Skeletal muscle cell (primary cell): ENCODE results near the gene POLR2H.

Source experiments
- DNase-seq: peaks from one replicate; pipeline ENCODE4 v3.0.0-alpha.2; 2010; ENCODE audit warnings: low read depth
- H3K4me3 ChIP-seq: 2 replicates; pipeline ENCODE4 v1.5.1; 2011; ENCODE audit warnings: low read depth, mild to moderate bottlenecking, control low read depth, low read length, moderate library complexity

The POLR2H gene

GRCh38 chr3:184409946-184410500, 48.5 kb downstream of the POLR2H start:
- no peak for DNase-seq
- H3K4me3 ChIP-seq: no peak overlapping the region

- DNase-seq: no peak
- no peak overlapping the region for H3K4me3 ChIP-seq
Observed at GRCh38 chr3:184414418-184415202, 53.1 kb downstream of the POLR2H start.

- DNase-seq: no peak
- H3K4me3 ChIP-seq: no peak overlapping the region
Observed at GRCh38 chr3:184415203-184415490, 53.6 kb downstream of the POLR2H start.

GRCh38 chr3:184417619-184418327, 56.3 kb downstream of the POLR2H start:
- DNase-seq: no peak
- H3K4me3 ChIP-seq: no peak overlapping the region
